ENCODE data around the gene ORMDL3.
"Not testable (repeated sequence)": the region's sequence is repeated elsewhere in the genome, so short reads cannot be mapped to it uniquely, and the experiment has no call there.

The ORMDL3 gene

GRCh38 chr17:39924691-39925055 lies 2.7 kb downstream of the ORMDL3 start:
- no peak for DNase-seq (ENCODE audit: low read depth, low spot score)

- peak; percentile 23 for DNase-seq (ENCODE audit: low read depth, low spot score)
Measured at GRCh38 chr17:39923836-39924690, 3.3 kb downstream of the ORMDL3 start.

- no peak for DNase-seq (ENCODE audit: low read depth, low spot score)
Measured at GRCh38 chr17:39923230-39923629, 4.2 kb downstream of the ORMDL3 start.

GRCh38 chr17:39922006-39922405 lies 5.4 kb downstream of the ORMDL3 start:
- DNase-seq (ENCODE audit: low read depth, low spot score): no peak

- no peak for DNase-seq (ENCODE audit: low read depth, low spot score)
Measured at GRCh38 chr17:39921323-39921722, 6.1 kb downstream of the ORMDL3 start.

- no peak for DNase-seq (ENCODE audit: low read depth, low spot score)
Measured at GRCh38 chr17:39920218-39921210, 6.9 kb downstream of the ORMDL3 start.

- no peak for DNase-seq (ENCODE audit: low read depth, low spot score)
Measured at GRCh38 chr17:39919087-39919683, 8.2 kb downstream of the ORMDL3 start.

- DNase-seq (ENCODE audit: low read depth, low spot score): no peak
Measured at GRCh38 chr17:39916918-39917317, 10.5 kb downstream of the ORMDL3 start.

- no peak for DNase-seq (ENCODE audit: low read depth, low spot score)
Measured at GRCh38 chr17:39915559-39915958, 11.8 kb downstream of the ORMDL3 start.

- DNase-seq (ENCODE audit: low read depth, low spot score): no peak
Measured at GRCh38 chr17:39913989-39914388, 13.4 kb downstream of the ORMDL3 start.

GRCh38 chr17:39908789-39909352 lies 18.5 kb downstream of the ORMDL3 start:
- DNase-seq (ENCODE audit: low read depth, low spot score): no peak

GRCh38 chr17:39904990-39905288 lies 22.5 kb downstream of the ORMDL3 start:
- DNase-seq (ENCODE audit: low read depth, low spot score): no peak

- DNase-seq (ENCODE audit: low read depth, low spot score): no peak
Measured at GRCh38 chr17:39903158-39903884, 24.1 kb downstream of the ORMDL3 start.

- DNase-seq (ENCODE audit: low read depth, low spot score): not testable (repeated sequence)
Measured at GRCh38 chr17:39902027-39902426, 25.4 kb downstream of the ORMDL3 start.

- no peak for DNase-seq (ENCODE audit: low read depth, low spot score)
Measured at GRCh38 chr17:39899215-39899614, 28.2 kb downstream of the ORMDL3 start.

GRCh38 chr17:39898088-39898487 lies 29.3 kb downstream of the ORMDL3 start:
- no peak for DNase-seq (ENCODE audit: low read depth, low spot score)

- no peak for DNase-seq (ENCODE audit: low read depth, low spot score)
Measured at GRCh38 chr17:39894681-39895376, 32.6 kb downstream of the ORMDL3 start.

- no peak for DNase-seq (ENCODE audit: low read depth, low spot score)
Measured at GRCh38 chr17:39889200-39889599, 38.2 kb downstream of the ORMDL3 start.

GRCh38 chr17:39887078-39887477 lies 40.3 kb downstream of the ORMDL3 start:
- no peak for DNase-seq (ENCODE audit: low read depth, low spot score)

GRCh38 chr17:39886102-39886501 lies 41.3 kb downstream of the ORMDL3 start:
- DNase-seq (ENCODE audit: low read depth, low spot score): not testable (repeated sequence)

- DNase-seq (ENCODE audit: low read depth, low spot score): peak; percentile 17
Measured at GRCh38 chr17:39872751-39873150, 54.6 kb downstream of the ORMDL3 start.
